NK-92 (cell line): ENCODE measurements around the gene ZNF668.
"Not testable (repeated sequence)": the region's sequence is repeated elsewhere in the genome, so short reads cannot be mapped to it uniquely, and the experiment has no call there.

Experiments used
- DNase-seq: peaks from one replicate; lab custom pipeline; 2025; ENCODE audit not compliant: unreplicated experiment; lab: John Stamatoyannopoulos, UW

Gene ZNF668

DNA sequence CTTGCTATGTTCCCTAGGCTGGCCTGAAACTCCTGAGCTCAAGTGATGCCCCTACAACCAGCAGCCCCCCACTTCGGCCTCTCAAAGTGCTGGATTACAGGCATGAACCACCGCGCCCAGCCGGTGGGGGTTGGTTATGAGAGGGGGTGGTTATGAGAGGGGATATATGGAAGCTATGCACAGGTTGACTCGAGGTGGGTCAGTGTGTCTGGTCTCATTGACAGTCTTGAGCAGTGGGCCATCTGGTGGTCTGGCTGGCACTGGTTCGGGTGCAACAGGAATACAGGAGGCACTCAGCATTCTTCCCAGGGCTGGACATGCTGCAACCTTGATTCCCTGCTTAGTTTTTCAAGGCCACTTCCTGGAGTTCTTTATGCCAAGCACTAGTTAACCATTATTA, 58.0 kb downstream of the ZNF668 start:
- DNase-seq: no peak

DNA sequence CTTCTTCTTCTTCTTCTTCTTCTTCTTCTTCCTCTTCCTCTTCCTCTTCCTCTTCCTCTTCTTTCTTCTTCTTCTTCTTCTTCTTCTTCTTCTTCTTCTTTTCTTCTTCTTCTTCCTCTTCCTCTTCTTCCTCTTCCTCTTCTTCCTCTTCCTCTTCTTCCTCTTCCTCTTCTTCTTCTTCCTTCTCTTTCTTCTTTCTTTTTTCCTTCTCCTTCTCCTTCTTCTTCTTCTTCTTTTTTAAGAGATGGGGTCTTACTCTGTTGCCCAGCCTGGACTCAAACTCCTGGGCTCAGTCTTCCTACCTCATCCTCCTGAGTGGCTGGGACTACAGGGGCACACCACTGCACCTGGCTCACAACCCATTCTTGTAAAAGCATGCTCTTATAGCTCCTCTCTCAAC, 60.7 kb downstream of the ZNF668 start:
- DNase-seq: not testable (repeated sequence)

DNA sequence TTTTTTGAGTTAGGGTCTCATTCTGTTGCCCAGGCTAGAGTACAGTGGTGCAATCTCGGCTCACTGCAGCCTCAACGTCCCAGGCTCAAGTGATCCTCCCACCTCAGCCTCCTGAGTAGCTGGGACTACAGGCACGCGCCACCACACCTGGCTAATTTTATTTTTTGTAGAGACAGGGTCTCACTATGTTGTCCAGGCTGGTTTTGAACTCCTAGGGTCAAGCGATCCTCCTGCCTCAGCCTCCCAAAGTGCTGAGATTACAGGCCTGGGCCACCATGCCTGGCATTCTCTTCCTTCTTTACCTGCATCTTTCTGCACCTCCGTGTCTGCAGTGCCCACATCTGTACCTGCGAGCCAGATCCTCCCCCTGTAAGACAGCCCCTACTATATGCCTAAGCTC, 62.2 kb downstream of the ZNF668 start:
- DNase-seq: not testable (repeated sequence)
